Uterus (tissue), 4 donors: ENCODE results near the gene GSDME. TPM values are rescaled to one million over a fixed set of nuclear protein-coding genes. Genes with fewer than 3 reads are reported as not detected.

Experiments used
- DNase-seq, 2 donors: peaks; one replicate each; pipeline ENCODE4 v3.0.0-alpha.2; 2019 to 2020
- H3K27ac ChIP-seq, 2 donors: fragments of 200-600 bp; sonication (generic); 1 replicate in 1 of 2; 2 replicates in 1 of 2; pipeline ENCODE4 v1.5.1; 2016 to 2018
- H3K27me3 ChIP-seq, 2 donors: fragments of 200-600 bp; sonication (generic); one replicate each; pipeline ENCODE4 v1.5.1; 2018 to 2019; ENCODE audit warnings: control low read depth in 1 of 2
- H3K36me3 ChIP-seq, 2 donors: fragments of 200-600 bp; sonication (generic); one replicate each; pipeline ENCODE4 v1.5.1; 2019; ENCODE audit warnings: control low read depth in 1 of 2
- H3K4me1 ChIP-seq, 2 donors: fragments of 200-600 bp; sonication (generic); one replicate each; pipeline ENCODE4 v1.5.1; 2018 to 2019; ENCODE audit warnings: control low read depth in 1 of 2
- H3K4me3 ChIP-seq, 2 donors: fragments of 200-600 bp; sonication (generic); 1 replicate in 1 of 2; 2 replicates in 1 of 2; pipeline ENCODE4 v1.5.1; 2018 to 2019; ENCODE audit warnings: mild to moderate bottlenecking in 1 of 2
- H3K9me3 ChIP-seq, 2 donors: fragments of 200-600 bp; sonication (generic); one replicate each; pipeline ENCODE4 v1.5.1; 2019; ENCODE audit warnings: control low read depth in 1 of 2
- POLR2A ChIP-seq, 2 donors: fragments of 450-650 bp; IDR thresholded peaks; one replicate each; pipeline ENCODE4 v1.6.1; 2016; ENCODE audit warnings: antibody characterized with exemption in 2 of 2, mild to moderate bottlenecking in 1 of 2, moderate library complexity in 1 of 2
- intact Hi-C: fragments of 100-400 bp; cut with DNase I; formaldehyde crosslinking; loops from one replicate; pipeline ENCODE4 v1.15.1; 2023; ENCODE audit warnings: low total_unique reads
- total RNA-seq, 4 donors: library from RNA; depleted of rRNA in 3 of 4; stranded (reverse); fragments of >200 nt in 3 of 4; gene quantifications; one replicate each; pipeline versions ENCODE4 v1.1.0 to v1.2.4, GENCODE V29; 2014 to 2023
- TF ChIP-seq, protein P1 (sequence below), 4 experiments: fragments of 200-600 bp in 2 of 4; fragments of 450-650 bp in 2 of 4; sonication (generic) in 2 of 4; IDR thresholded peaks; one replicate each; pipeline ENCODE4 v1.5.1; 2016 to 2019; ENCODE audit warnings: antibody characterized with exemption in 4 of 4, mild to moderate bottlenecking in 2 of 4, moderate library complexity in 1 of 4
- donor health status: DM: yes; HTN: yes; CAD: no.

GSDME gene
- total RNA-seq, 4 donors from 2014 or later, result 10.8 to 25.5 (median 20.8) TPM

DNA sequence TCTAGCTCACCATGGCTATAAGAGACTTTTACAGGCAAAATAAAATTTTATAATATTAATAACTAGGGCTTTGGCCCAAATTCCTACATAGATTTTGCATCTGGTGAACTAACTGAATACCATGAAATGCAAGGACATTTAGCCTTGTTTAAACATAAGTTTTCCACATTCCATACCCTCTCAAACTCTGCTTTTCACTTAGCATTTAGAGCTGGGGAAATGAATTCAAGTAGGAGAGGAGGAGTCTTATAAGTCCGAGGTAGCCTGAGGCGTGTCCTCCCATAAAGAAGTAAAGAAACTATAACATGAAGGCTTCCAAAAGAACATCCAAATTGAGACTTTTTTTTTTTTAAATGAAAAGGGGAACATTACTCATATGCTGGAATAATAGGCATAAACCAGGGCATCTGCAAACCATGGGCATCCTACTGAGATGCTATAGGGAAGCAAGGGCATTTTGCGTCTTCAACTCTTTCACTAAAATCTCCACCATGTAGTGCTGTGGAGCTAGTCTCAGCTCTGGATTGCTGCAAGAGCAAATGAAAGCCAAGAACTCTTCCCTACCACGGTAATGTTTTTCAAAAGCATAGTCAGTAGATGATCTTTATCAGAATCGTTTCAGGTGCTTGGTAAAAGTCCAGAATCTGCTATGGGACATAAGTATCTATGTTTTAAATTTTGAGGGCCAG lies 104.9 kb downstream of the GSDME start:
- no peaks in the 10 kb centered on the region for H3K9me3 ChIP-seq
- no peak overlapping the region for H3K4me3 ChIP-seq
- no peaks in the 10 kb centered on the region for H3K27me3 ChIP-seq
- no peaks in the 10 kb centered on the region for H3K36me3 ChIP-seq
- no peaks in the 10 kb centered on the region for H3K4me1 ChIP-seq
- TF ChIP-seq POLR2A (IDR thresholded peaks at IDR 0.05), result no peak
- TF ChIP-seq, protein P1, sequence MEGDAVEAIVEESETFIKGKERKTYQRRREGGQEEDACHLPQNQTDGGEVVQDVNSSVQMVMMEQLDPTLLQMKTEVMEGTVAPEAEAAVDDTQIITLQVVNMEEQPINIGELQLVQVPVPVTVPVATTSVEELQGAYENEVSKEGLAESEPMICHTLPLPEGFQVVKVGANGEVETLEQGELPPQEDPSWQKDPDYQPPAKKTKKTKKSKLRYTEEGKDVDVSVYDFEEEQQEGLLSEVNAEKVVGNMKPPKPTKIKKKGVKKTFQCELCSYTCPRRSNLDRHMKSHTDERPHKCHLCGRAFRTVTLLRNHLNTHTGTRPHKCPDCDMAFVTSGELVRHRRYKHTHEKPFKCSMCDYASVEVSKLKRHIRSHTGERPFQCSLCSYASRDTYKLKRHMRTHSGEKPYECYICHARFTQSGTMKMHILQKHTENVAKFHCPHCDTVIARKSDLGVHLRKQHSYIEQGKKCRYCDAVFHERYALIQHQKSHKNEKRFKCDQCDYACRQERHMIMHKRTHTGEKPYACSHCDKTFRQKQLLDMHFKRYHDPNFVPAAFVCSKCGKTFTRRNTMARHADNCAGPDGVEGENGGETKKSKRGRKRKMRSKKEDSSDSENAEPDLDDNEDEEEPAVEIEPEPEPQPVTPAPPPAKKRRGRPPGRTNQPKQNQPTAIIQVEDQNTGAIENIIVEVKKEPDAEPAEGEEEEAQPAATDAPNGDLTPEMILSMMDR (IDR thresholded peaks at IDR 0.05), result no peak
- intact Hi-C loops, result no loop called here
- H3K27ac ChIP-seq, result no peak overlapping the region
- no peak for DNase-seq

Other genes with a start within 250 kb of the GSDME start
- gene PALS2, start 184.0 kb downstream of the GSDME start, total RNA-seq, result 10 to 100 TPM in 3 of 4 donors, 1 to 10 TPM in 1; 4.7 to 45.4 (median 36.8) TPM
- gene OSBPL3, start 222.7 kb upstream of the GSDME start, total RNA-seq, result 1 to 10 TPM; 1.2 to 9.0 (median 3.5) TPM